SK-N-SH treated with all-trans-retinoic acid at 6 μM for 48 hours (cell line): ENCODE results near the gene UBR1.

Experiments used
- ATAC-seq: fragments of 200-7000 bp; cut with Tn5 transposase; 3 replicates; pipeline ENCODE4 v1.9.1; 2020; ENCODE audit warnings: mild to moderate bottlenecking, moderate library complexity
- ARNTL ChIP-seq: fragments of 450-650 bp; formaldehyde crosslinking; IDR thresholded peaks from 2 replicates; pipeline ENCODE4 v1.5.0; 2020; ENCODE audit warnings: low read depth, mild to moderate bottlenecking, moderate library complexity, borderline replicate concordance
- BACH2 ChIP-seq: fragments of 250-450 bp; sonication (Bioruptor Pico); IDR thresholded peaks from 2 replicates; pipeline ENCODE4 v1.9.0; 2021; ENCODE audit warnings: mild to moderate bottlenecking, borderline replicate concordance
- CSDC2 ChIP-seq: fragments of 250-450 bp; sonication (Bioruptor Pico); IDR thresholded peaks from 2 replicates; pipeline ENCODE4 v1.5.0; 2020; ENCODE audit warnings: mild to moderate bottlenecking, moderate library complexity
- CSRNP3 ChIP-seq: fragments of 250-450 bp; sonication (Bioruptor Pico); IDR thresholded peaks from 2 replicates; pipeline ENCODE4 v1.5.1; 2021; ENCODE audit warnings: mild to moderate bottlenecking, moderate library complexity
- ESRRG ChIP-seq: fragments of 250-450 bp; sonication (Bioruptor Pico); IDR thresholded peaks from 2 replicates; pipeline ENCODE4 v1.6.1; 2021; ENCODE audit warnings: mild to moderate bottlenecking
- GLIS3 ChIP-seq: fragments of 250-450 bp; sonication (Bioruptor Pico); IDR thresholded peaks from 2 replicates; pipeline ENCODE4 v1.5.0; 2020; ENCODE audit warnings: mild to moderate bottlenecking, moderate library complexity
- ISL1 ChIP-seq: fragments of 250-450 bp; sonication (Bioruptor Pico); IDR thresholded peaks from 2 replicates; pipeline ENCODE4 v2.1.2; 2022; ENCODE audit warnings: mild to moderate bottlenecking, moderate library complexity
- OSR1 ChIP-seq: fragments of 250-450 bp; sonication (Bioruptor Pico); IDR thresholded peaks from 2 replicates; pipeline ENCODE4 v1.8.0; 2022; ENCODE audit warnings: moderate library complexity, mild to moderate bottlenecking, inconsistent platforms
- PATZ1 ChIP-seq: fragments of 250-450 bp; sonication (Bioruptor Pico); IDR thresholded peaks from 2 replicates; pipeline ENCODE4 v1.8.0; 2020; ENCODE audit warnings: mild to moderate bottlenecking, moderate library complexity, borderline replicate concordance
- POU6F1 ChIP-seq: fragments of 250-450 bp; sonication (Bioruptor Pico); IDR thresholded peaks from 2 replicates; pipeline ENCODE4 v1.8.0; 2021; ENCODE audit warnings: low read depth, mild to moderate bottlenecking, moderate library complexity, borderline replicate concordance
- PPARA ChIP-seq: fragments of 250-450 bp; sonication (Bioruptor Pico); IDR thresholded peaks from 2 replicates; pipeline ENCODE4 v1.5.0; 2020; ENCODE audit warnings: mild to moderate bottlenecking, borderline replicate concordance
- RARB ChIP-seq: fragments of 250-450 bp; sonication (Bioruptor Pico); IDR thresholded peaks from 2 replicates; pipeline ENCODE4 v1.8.0; 2021; ENCODE audit warnings: mild to moderate bottlenecking, moderate library complexity
- SNAI2 ChIP-seq: fragments of 250-450 bp; sonication (Bioruptor Pico); IDR thresholded peaks from 2 replicates; pipeline ENCODE4 v1.5.0; 2020; ENCODE audit warnings: mild to moderate bottlenecking, moderate library complexity
- TCF4 ChIP-seq: fragments of 250-450 bp; sonication (Bioruptor Pico); IDR thresholded peaks from 2 replicates; pipeline ENCODE4 v1.8.0; 2021; ENCODE audit warnings: mild to moderate bottlenecking, moderate library complexity, borderline replicate concordance
- TOX ChIP-seq: fragments of 250-450 bp; sonication (Bioruptor Pico); IDR thresholded peaks from 2 replicates; pipeline ENCODE4 v1.8.0; 2021; ENCODE audit warnings: mild to moderate bottlenecking, moderate library complexity, borderline replicate concordance
- ZC3H10 ChIP-seq: fragments of 250-450 bp; sonication (Bioruptor Pico); IDR thresholded peaks from 2 replicates; pipeline ENCODE4 v1.5.1; 2021; ENCODE audit warnings: mild to moderate bottlenecking, moderate library complexity
- ZFP3 ChIP-seq: fragments of 250-450 bp; sonication (Bioruptor Pico); IDR thresholded peaks from 2 replicates; pipeline ENCODE4 v1.5.0; 2020; ENCODE audit warnings: mild to moderate bottlenecking, moderate library complexity
- ZFP30 ChIP-seq: fragments of 450-650 bp; formaldehyde crosslinking; IDR thresholded peaks from 2 replicates; pipeline ENCODE4 v1.5.0; 2022; ENCODE audit warnings: mild to moderate bottlenecking, moderate library complexity
- ZNF565 ChIP-seq: fragments of 450-650 bp; formaldehyde crosslinking; conservative IDR thresholded peaks from 2 replicates; pipeline ENCODE4 v1.5.0; 2020; ENCODE audit warnings: low read depth, mild to moderate bottlenecking, moderate library complexity
- ZNF70 ChIP-seq: fragments of 450-650 bp; formaldehyde crosslinking; IDR thresholded peaks from 2 replicates; pipeline ENCODE4 v1.5.0; 2020; ENCODE audit warnings: mild to moderate bottlenecking, moderate library complexity
- ZNF8 ChIP-seq: fragments of 450-650 bp; formaldehyde crosslinking; IDR thresholded peaks from 2 replicates; pipeline ENCODE4 v1.5.0; 2020; ENCODE audit warnings: mild to moderate bottlenecking, moderate library complexity
- TF ChIP-seq, protein P1 (sequence below): fragments of 250-450 bp; sonication (Bioruptor Pico); IDR thresholded peaks from 2 replicates; pipeline ENCODE4 v1.5.1; 2020; ENCODE audit warnings: low read depth, mild to moderate bottlenecking, moderate library complexity
- TF ChIP-seq, protein P2 (sequence below): fragments of 250-450 bp; sonication (Bioruptor Pico); IDR thresholded peaks from 2 replicates; pipeline ENCODE4 v1.5.0; 2020; ENCODE audit warnings: mild to moderate bottlenecking, moderate library complexity

UBR1 gene

GRCh38 chr15:43127752-43128151, 21.9 kb upstream of the UBR1 start:
- TF ChIP-seq ESRRG (CRISPR knock-in tag) = no peak
- no peak for ATAC-seq

- no peak for ATAC-seq
- TF ChIP-seq, protein P1, sequence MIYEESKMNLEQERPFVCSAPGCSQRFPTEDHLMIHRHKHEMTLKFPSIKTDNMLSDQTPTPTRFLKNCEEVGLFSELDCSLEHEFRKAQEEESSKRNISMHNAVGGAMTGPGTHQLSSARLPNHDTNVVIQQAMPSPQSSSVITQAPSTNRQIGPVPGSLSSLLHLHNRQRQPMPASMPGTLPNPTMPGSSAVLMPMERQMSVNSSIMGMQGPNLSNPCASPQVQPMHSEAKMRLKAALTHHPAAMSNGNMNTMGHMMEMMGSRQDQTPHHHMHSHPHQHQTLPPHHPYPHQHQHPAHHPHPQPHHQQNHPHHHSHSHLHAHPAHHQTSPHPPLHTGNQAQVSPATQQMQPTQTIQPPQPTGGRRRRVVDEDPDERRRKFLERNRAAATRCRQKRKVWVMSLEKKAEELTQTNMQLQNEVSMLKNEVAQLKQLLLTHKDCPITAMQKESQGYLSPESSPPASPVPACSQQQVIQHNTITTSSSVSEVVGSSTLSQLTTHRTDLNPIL (CRISPR knock-in tag) = no peak
- TF ChIP-seq ZFP3 (CRISPR knock-in tag) (no peak), POU6F1 (CRISPR knock-in tag) (no peak), ZC3H10 (no peak), TOX (CRISPR knock-in tag) (no peak), ZNF8 (CRISPR knock-in tag) (no peak), PATZ1 (CRISPR knock-in tag) (no peak)
Measured at GRCh38 chr15:43126356-43126755, 20.5 kb upstream of the UBR1 start.

DNA sequence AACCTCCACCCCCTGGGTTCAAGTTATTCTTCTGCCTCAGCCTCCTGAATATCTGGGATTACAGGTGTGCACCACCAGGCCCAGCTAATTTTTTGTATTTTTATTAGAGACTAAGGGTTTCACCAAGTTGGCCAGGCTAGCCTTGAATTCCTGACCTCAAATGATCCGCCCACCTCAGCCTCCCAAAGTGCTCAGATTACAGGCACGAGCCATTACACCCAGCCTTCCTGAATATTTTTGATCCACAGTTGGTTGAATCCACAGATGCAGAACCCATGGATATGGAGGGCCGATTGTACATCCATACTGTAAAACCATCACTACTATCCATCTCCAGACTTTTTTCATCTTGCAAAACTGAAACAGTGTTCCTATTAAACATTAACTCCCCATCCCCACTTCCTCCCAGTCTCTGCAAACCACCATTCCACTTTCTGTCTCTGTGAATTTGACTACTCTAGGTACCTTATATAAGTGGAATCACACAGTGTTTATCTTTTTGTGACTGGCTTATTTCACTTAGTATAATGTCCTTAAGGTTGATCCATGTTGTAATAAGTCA, 19.3 kb upstream of the UBR1 start:
- no peak for TF ChIP-seq ESRRG (CRISPR knock-in tag)
- TF ChIP-seq TOX (CRISPR knock-in tag) = no peak
- TF ChIP-seq, protein P2, sequence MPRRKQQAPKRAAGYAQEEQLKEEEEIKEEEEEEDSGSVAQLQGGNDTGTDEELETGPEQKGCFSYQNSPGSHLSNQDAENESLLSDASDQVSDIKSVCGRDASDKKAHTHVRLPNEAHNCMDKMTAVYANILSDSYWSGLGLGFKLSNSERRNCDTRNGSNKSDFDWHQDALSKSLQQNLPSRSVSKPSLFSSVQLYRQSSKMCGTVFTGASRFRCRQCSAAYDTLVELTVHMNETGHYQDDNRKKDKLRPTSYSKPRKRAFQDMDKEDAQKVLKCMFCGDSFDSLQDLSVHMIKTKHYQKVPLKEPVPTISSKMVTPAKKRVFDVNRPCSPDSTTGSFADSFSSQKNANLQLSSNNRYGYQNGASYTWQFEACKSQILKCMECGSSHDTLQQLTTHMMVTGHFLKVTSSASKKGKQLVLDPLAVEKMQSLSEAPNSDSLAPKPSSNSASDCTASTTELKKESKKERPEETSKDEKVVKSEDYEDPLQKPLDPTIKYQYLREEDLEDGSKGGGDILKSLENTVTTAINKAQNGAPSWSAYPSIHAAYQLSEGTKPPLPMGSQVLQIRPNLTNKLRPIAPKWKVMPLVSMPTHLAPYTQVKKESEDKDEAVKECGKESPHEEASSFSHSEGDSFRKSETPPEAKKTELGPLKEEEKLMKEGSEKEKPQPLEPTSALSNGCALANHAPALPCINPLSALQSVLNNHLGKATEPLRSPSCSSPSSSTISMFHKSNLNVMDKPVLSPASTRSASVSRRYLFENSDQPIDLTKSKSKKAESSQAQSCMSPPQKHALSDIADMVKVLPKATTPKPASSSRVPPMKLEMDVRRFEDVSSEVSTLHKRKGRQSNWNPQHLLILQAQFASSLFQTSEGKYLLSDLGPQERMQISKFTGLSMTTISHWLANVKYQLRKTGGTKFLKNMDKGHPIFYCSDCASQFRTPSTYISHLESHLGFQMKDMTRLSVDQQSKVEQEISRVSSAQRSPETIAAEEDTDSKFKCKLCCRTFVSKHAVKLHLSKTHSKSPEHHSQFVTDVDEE (CRISPR knock-in tag) = no peak
- TF ChIP-seq ISL1 (CRISPR knock-in tag) = no peak
- TF ChIP-seq ARNTL = no peak
- no peak for TF ChIP-seq BACH2
- no peak for TF ChIP-seq ZNF70
- TF ChIP-seq OSR1 (CRISPR knock-in tag) = no peak
- TF ChIP-seq CSDC2 (CRISPR knock-in tag) = no peak
- TF ChIP-seq SNAI2 (CRISPR knock-in tag) = no peak
- no peak for TF ChIP-seq GLIS3 (CRISPR knock-in tag)
- TF ChIP-seq PATZ1 (CRISPR knock-in tag) = no peak
- TF ChIP-seq ZC3H10 = no peak
- TF ChIP-seq TCF4 (CRISPR knock-in tag) = no peak
- TF ChIP-seq ZNF565 = no peak
- TF ChIP-seq, all 23 proteins: peak for 0
- ATAC-seq = no peak

- TF ChIP-seq ZNF565 (no peak), SNAI2 (CRISPR knock-in tag) (no peak), RARB (CRISPR knock-in tag) (no peak), ZC3H10 (no peak), CSRNP3 (CRISPR knock-in tag) (no peak), GLIS3 (CRISPR knock-in tag) (no peak), PPARA (CRISPR knock-in tag) (no peak), ZFP30 (CRISPR knock-in tag) (no peak), OSR1 (CRISPR knock-in tag) (no peak)
- TF ChIP-seq, protein P1 (CRISPR knock-in tag) = no peak
- TF ChIP-seq, all 23 proteins: peak for 0
- no peak for ATAC-seq
Measured at GRCh38 chr15:43121863-43122262, 16.0 kb upstream of the UBR1 start.
